ENCODE data around the gene KPTN.

DNA sequence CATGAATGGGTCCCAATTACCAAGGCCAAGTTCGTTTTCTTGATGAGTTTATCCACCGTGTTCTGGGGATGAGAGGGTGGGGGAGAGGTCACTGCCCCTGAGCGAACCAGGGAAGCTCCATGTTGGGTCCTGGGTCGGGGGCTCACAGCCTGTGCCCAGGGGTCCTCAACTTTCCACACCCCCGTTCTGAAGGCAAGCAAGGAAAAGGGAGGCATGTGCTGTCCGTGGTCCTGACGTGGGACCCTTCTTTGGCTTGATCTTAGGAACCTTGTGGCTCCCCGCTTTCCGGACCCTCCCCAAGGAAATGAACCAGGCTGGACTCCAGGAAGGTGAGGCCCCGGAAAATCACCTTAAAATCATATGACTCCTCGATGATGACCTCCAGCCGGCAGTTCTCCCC is 46.5 kb downstream of the KPTN start:
- TF ChIP-seq POLR2A (IDR thresholded peaks at IDR 0.05), result no peak
- TF ChIP-seq, protein P1, sequence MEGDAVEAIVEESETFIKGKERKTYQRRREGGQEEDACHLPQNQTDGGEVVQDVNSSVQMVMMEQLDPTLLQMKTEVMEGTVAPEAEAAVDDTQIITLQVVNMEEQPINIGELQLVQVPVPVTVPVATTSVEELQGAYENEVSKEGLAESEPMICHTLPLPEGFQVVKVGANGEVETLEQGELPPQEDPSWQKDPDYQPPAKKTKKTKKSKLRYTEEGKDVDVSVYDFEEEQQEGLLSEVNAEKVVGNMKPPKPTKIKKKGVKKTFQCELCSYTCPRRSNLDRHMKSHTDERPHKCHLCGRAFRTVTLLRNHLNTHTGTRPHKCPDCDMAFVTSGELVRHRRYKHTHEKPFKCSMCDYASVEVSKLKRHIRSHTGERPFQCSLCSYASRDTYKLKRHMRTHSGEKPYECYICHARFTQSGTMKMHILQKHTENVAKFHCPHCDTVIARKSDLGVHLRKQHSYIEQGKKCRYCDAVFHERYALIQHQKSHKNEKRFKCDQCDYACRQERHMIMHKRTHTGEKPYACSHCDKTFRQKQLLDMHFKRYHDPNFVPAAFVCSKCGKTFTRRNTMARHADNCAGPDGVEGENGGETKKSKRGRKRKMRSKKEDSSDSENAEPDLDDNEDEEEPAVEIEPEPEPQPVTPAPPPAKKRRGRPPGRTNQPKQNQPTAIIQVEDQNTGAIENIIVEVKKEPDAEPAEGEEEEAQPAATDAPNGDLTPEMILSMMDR (IDR thresholded peaks at IDR 0.05), result no peak

Measured in body of pancreas (tissue), 4 donors.